ENCODE results near the gene NOX5.
"Not testable (repeated sequence)": the region's sequence is repeated elsewhere in the genome, so short reads cannot be mapped to it uniquely, and the experiment has no call there.

The NOX5 gene, protein sequence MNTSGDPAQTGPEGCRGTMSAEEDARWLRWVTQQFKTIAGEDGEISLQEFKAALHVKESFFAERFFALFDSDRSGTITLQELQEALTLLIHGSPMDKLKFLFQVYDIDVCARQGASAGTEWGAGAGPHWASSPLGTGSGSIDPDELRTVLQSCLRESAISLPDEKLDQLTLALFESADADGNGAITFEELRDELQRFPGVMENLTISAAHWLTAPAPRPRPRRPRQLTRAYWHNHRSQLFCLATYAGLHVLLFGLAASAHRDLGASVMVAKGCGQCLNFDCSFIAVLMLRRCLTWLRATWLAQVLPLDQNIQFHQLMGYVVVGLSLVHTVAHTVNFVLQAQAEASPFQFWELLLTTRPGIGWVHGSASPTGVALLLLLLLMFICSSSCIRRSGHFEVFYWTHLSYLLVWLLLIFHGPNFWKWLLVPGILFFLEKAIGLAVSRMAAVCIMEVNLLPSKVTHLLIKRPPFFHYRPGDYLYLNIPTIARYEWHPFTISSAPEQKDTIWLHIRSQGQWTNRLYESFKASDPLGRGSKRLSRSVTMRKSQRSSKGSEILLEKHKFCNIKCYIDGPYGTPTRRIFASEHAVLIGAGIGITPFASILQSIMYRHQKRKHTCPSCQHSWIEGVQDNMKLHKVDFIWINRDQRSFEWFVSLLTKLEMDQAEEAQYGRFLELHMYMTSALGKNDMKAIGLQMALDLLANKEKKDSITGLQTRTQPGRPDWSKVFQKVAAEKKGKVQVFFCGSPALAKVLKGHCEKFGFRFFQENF

DNA sequence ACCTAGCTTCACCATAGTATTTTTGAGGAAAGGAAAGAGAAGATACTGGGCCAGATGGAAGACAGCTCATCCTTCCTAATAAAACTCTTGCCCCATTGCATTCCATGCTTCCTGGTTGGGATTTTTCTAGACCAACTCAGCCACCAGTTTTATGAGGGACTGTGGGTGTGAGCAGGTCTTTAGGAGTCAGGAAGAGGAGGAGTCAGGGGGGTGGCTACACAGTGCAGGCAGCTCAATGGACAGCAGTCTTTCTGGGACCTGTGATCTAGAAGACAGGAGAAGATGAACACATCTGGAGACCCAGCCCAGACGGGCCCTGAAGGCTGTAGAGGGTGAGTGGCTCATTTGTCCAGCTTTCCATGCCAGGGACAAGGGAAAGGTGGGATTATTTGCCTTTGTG, at the start of gene NOX5:
Gene NOX5, plus strand, starts transcription at position 242 of the 400 bp plus-strand sequence. Its CDS starts 41 bp downstream, at position 283.
- DNase-seq = no peak

DNA sequence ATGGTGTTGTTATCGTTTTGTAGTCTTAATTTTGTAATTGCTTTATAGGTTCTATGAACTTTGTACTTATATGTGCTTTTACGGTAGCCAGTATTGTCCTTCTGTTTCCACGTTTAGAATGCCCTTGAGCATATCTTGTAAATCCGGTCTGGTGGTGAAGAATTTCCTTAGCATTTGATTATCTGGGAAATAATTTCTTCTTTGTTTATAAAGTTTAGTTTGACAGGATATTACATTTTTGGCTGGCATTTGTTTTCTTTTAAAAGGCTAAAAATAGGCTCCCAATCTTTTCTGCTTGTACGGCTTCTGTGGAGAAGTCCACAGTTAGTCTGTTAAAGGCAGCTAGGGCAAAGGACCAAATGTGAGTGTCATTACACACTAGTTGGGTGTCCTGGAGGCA, 47.5 kb upstream of the NOX5 start:
- DNase-seq = no peak

DNA sequence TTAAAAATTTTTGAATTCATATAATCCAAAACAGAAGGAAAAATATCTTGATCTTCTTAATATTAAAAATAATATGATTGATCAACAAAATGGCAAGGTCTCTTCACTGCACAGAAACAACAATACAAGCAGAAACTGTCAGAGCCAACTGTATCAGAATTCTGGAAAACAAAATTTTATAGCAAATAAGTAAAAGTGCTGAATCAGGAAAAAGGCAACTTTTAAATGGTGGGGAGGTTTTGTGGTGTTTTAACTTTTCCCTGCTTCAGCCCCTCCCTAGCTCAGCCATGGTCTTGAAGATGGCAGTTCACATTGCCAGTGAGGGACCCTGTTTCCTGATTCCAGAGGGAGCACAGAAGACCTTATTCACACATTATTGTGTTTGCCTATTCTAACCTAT, 46.5 kb upstream of the NOX5 start:
- no peak for DNase-seq

DNA sequence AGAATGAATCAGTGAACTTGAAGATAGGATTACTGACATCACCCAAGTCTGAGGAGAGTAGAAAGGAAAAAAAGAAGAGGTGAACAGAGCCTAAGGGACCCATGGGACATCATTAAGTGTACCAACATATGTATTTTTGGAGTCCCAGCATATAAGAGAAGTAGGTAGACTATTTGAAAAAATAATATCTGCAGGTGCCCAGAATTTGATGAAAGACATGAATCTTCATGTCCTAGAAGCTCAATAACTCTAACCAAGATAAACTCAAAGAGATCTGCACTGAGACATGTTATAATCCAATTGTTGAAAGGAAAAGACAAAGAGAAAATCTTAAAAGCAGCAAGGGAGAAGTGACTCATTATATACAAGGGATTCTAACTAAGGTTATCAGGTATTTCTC, 45.2 kb upstream of the NOX5 start:
- DNase-seq = no peak

DNA sequence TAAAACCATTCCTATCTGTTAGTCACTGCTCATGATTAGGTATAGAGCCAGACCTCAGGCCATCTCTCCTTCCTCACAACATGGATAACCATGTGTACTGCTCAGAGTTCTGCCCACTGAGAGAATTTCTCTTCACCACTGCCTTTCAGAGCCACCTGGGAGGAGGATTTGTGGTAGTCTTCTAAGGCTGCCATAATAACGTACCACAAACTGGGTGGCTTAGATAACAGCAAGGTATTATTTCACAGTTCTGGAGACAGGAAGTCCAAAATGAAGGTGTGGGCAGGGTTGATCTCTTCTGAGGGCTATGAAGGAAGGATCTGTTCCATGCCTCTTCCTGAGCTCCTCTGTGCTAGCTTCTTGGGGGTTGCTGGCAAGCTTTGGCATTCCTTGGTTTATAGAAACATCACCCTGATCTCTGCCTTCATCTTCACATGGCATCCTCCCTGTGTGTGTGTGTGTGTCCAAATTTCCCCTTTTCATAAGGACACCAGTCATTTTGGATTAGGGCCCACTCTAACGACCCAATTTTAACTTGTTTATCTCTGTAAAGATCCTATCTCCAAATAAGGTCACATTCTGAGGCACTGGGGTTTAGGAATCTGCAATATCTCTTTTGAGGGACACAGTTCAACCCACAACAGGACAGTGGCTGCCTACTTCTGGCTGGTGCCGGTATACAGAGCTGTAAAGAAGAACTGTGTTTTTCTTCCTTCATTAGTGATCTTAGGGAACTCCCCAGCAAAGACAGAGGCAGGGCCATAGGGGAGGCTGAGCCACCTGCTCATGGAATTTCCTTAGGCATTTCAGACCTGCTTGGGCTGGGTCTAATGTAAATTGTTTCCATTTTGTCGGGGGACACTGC, 42.1 kb upstream of the NOX5 start:
- no peak for DNase-seq

DNA sequence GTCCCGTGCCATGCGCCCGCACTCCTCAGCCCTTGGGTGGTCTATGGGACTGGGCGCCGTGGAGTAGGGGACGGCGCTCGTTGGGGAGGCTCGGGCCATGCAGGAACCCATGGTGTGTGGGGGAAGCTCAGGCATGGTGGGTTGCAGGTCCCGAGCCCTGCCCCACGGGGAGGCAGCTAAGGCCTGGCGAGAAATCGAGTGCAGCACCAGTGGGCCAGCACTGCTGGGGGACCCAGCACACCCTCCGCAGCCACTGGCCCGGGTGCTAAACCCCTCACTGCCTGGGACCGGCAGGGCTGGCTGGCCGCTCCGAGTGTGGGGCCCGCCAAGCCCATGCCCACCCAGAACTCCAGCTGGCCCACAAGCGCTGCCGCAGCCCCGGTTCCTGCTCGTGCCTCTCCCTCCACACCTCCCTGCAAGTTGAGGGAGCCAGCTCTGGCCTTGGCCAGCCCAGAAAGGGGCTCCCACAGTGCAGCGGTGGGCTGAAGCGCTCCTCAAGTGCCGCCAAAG, 38.8 kb upstream of the NOX5 start:
- DNase-seq = not testable (repeated sequence)

DNA sequence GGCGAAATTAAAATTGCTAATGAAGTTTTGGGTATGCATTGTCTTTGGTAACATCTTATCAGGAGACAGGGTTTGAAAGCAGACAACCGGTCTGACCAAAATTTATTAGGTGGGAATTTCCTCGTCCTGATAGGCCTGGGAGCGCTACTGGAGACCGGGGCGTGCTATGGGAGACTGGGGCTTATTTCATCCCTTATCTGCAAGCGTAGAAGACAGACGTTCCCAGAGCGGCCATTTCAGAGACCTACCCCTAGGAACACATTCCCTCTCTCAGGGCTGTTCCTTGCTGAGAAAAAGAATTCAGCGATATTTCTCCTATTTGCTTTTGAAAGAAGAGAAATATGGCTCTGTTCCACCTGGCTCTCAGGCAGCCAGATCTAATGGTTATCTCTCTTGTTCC, 37.1 kb upstream of the NOX5 start:
- DNase-seq = not testable (repeated sequence)

DNA sequence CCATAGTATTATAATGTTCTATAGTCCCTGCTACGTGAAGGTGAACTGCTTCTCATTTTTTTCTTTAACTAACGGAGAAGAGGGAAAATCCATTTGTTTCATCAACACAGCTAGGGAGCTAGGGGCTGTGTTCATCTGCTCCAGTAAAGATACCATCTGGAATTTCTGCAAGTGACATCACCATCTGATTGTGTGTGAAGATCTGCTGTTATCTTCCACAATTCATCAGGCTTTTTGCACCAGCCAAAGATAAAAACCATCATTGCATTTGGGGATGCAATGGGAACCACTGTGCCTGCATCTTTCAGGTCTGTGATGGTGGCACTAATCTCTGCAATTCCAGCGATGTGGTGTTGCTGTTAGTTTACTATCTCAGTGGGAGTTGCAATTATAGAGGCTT, 35.5 kb upstream of the NOX5 start:
- no peak for DNase-seq

DNA sequence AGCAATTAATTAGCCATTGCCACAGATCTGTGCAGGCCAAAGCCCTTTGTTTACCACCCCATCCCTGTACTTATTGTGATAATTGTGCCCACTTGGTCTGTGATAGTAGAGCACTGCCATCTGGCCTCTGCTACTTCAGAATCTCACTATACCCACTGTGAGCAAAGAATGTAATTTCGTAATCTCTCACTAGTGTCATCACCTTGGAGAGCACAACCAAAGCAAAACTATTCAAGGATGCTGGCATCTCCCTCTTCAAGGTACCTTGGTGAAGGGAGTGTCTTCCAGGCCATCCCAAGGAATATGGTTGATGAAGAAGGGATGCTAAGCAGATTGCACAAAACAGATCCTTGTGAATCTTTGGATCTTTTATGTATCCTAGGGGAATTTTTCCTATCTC, 34.7 kb upstream of the NOX5 start:
- DNase-seq = no peak

DNA sequence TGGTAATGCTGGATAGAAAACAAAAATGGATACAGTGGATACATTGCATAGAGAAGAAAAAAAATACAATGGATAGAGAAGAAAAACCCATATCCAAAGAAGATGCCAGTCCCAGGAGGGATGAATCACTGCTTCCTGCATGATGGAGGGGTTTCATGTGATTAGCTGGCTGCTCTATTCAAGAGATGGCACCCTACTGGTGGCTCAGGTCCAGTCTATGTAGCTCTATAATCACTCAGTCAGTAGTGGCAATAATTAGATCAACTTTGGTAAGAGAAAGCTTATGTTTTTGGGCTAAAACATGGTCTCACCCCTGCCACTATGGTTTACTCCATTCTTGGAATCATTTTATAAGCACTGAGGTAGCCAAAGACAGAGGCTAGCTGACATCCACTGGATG, 33.7 kb upstream of the NOX5 start:
- no peak for DNase-seq

DNA sequence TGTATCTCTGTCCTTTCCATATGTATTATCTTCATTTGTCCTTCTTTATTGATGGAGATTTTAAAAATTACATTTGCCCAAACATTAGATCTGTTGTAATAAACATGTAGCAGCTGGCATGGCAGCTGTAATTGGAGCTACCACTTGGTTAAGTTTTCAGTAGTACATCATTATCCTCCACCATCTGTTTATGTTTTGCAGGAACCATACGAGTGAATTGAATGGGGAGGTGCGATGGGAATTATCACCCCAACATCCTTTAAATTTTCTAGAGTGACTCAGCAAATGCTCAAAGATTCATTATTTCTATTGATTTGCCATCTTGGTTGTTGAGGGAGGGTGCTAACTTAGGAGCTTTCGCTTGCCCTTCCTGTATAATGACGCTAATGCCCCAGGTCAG, 32.6 kb upstream of the NOX5 start:
- no peak for DNase-seq

DNA sequence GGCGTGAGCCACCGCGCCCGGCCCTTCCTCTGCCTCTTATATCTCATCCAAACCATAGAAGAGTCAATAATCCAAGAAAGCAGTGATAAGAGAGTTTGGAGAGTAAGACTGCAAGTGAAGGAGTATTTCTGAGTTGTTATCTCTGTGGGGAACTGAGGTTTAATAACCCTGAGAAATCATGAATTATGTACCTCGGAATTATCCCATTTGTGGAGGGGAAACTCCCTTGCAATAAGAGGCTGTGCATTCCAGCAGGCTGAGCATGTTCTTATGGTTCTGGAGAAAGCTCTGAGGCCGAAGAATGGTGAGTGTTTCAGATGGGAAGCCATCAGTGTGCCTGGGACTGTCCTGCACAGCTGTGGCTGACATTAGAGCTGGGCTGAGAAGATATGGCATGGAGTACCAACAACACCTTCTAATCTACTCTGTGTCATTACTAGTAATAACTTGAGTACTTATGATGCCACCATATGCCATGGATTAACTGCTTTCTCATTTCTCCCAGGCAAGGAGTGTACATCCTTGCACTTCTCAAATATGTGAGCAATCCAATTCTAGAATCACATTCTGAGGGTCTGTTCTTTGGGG, 31.4 kb upstream of the NOX5 start:
- no peak for DNase-seq

DNA sequence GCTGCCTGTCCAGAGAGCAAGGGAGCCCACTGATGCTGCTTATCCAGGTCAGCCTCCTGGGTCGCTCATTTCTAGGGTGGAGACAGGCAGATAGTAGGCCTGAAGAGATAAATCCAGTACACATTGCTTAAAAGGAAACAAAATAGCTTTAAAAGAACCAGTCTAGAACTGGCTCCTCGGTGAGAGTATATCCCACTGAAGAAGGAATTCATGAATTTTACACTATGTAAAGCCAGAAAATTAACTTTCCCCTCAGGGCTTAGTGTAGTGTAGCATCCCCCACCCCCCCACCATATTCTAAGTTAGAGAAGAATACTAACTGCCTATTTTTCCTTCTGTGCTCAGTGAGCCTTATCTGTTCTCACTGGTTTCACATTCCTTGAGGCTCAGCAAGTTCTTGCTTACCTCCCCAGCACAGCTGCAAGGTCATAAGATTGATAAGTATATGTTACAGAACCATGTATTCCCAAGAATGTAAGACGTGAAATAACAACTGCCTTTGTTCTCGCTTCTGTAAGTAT, 30.5 kb upstream of the NOX5 start:
- DNase-seq = no peak

DNA sequence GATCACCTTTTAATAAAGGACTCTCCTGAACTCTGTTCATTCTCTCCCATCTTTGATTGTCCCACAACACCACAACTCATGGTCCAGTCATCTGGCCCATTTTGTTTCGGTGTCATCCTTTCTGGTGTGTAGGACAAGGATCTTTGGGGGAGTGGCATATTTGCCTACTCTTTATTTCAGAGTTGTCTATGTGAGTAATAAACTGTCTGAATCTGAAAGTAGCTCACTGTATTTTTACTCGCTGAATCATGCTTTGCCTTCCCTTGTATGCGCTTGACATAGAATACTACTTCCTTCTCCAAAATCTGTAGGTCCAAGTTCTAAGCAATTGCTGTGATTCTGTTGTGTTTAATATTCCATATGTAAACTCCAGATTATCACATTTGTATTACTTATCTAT, 29.9 kb upstream of the NOX5 start:
- DNase-seq = no peak

DNA sequence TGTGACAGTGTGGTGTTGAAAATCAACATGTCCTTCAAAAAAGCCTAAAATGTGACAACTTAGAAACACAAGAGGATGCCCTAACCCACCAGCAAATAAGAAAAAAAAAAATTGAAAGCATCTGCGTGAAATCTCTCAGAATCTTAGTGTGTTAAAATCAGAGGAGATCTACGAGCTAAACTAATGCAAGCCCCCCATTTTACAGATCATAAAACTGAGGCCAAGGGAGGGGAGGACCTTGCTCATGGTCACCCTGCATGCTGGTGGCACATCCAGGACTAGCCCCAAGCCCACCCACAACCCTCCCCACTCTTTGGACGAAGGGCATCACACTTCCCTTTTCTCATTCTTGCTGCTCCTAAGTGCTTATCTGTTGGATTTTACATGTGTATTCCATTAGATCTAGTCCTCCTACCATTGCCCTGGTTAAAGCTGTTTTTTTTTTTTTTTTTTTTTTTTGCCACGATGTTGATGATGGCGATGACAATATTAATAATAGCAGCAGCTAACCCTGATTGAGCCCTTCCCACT, 29.1 kb upstream of the NOX5 start:
- DNase-seq = no peak

DNA sequence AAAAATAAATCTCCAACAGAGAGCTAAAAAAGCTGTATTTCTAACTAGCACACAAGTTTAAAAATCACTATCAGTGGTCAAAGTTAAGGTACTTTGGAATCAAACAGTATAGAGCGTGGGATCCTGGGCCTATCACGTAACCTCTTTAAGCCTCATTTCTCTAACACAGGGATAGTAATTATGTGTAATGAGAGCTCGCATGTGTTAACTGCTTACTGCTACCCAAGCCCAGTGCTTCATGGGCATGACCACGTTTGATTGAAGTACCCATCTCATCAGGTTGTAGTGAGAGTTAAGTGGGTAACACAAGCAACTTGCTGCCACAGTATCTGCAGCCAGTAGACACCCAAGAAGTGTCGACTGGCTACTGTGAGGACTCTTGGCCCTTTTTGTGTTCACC, 28.2 kb upstream of the NOX5 start:
- no peak for DNase-seq

DNA sequence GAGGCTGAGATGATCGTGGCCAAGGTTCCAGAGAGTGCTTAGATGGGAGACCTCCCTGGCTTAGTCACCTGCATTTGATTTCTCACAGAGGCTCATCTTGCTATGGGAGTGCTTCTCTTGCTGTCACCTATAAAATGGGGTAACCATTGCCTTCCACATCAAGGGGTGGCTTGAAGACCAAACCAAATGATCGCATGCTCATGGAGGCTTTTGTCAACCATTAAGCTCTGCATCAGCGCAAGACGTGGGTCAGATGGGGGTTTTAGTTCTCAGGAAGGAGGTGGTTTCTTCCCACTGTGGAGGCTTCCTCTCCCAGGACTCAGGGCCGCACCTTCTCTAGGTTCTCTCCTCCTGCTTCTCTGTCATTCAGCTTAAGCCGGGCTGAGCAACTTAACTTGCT, 27.4 kb upstream of the NOX5 start:
- no peak for DNase-seq

DNA sequence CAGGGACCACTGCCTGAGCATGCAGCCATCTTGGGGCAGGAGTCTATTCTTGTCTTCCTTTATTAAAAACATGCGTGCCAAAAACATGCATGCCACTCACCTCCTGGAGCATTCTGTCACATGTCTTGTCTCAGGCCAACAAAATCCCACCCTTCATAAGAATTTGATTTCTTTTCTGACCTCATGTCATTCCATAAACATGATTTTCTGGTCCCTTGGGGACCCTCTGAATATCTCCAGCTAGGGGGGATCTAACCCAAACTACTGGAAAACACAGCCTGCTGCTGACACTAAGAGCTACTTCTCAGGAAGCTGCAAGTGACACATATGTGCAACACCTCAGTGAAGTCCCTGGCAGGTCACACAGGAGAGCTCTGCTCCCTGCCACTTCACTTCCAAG, 26.8 kb upstream of the NOX5 start:
- DNase-seq = no peak

DNA sequence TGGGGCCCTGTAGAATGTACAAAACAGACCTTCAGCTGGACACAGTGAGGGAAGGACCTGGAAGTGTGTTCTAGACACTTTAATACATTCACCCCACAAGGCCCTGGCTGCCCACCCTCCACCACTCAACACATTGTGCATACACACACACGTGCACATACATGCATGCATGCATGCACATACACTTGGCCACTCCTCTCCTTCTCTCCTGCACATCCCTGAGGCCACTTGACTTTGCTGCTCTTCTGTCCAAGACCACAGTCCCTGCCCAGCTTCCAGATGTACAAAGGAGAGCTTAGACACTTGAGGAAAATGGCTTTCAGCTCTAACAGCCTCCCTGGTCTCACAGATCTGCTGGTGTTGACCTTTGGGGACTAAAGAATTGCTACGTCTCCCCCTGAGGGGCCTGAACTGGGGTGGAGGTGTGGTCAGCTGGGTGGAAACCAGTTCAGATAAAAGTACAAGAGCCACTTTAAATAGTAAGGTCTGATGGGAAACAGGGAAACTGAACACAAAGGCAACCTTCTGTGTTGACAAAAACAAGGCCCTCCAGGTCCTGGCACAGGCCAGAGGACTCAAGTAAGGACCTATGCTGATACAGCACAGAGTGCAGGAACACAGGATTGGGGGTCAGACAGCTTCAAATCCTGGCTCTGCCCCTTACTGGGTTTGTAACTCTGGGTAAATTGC, 24.8 kb upstream of the NOX5 start:
- DNase-seq = no peak

DNA sequence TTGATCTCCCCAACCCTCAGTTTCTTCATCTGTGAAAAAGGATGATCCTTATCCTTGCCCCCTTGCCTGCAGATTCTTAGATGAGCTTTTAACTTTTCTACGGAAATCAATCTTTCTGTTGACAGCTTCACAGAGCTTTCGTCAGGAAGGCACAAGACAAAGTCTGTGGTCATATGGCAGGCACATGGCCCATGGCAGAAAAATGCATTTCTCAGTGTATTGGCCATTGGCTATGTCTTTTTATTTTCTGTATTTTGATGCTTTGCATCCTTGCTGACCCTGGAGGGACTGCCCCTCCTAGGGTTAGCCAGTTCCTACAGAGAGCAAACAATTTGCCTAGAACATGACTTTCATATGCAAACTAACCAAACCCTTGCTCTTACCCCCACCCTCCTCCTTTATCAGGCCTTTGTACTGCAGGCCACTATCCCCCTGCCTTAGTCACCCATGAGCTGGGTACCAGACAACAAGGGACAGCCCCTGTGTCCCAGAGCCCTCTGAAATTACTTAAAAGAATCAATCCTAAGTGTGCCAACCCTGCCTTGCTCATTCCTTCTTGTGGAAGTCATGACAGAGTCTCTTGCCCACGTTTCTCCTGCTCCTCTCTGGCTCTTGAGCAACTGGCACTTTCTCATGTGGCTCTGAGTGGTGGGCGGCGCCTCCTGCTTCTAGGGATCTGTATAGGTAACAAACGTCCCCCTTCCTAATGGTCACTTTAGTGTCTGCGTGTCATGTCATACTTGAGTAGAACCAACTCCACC, 24.1 kb upstream of the NOX5 start:
- DNase-seq = peak in 1 of 2 donors; percentile 7

DNA sequence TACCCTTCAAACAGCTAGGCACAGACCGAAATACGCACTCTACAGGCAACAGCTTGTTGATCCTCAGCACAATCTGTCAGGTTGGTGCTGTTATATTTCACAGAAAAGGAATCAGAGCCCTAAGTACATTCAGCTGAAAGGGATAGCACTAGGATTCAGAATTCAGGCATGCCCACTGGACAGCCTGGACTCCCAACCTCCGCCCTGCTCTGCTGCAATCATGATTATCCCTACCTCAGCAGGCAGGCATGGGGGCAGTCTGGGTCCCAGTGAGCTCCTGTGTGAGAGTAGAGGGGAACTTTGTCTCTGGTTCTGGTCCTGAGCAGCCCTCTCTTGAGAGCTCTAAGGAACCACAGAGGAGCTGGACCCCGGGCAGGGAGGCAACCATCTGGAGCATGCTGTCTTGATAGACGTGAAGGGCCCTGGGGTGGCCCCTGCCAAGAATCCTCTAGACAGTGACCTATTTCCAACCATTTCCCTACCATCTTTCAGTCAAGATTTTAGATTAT, 23.4 kb upstream of the NOX5 start:
- DNase-seq = no peak

Data from inflammatory macrophage treated with lipopolysaccharide for 1 hour (primary cell).